Neuronal stem cell (in vitro differentiated cells): ENCODE measurements around the gene WDR59.
"Not testable (repeated sequence)": the region's sequence is repeated elsewhere in the genome, so short reads cannot be mapped to it uniquely, and the experiment has no call there.

Experiments
- DNase-seq: peaks from one replicate; pipeline ENCODE4 v3.0.0-alpha.2; 2013; ENCODE audit warnings: low spot score
- H2AFZ ChIP-seq: one replicate; pipeline ENCODE4 v1.6.1; 2013; ENCODE audit warnings: mild to moderate bottlenecking, low read length, inconsistent platforms
- H2AK5ac ChIP-seq: 2 replicates; pipeline ENCODE4 v1.6.1; 2013; ENCODE audit warnings: low read depth, mild to moderate bottlenecking, inconsistent platforms, low read length, moderate library complexity, mixed read lengths
- H2BK120ac ChIP-seq: 2 replicates; pipeline ENCODE4 v1.6.1; 2013; ENCODE audit warnings: low read depth, mild to moderate bottlenecking, inconsistent platforms, low read length, moderate library complexity, mixed read lengths
- H2BK12ac ChIP-seq: one replicate; pipeline ENCODE4 v1.6.1; 2013; ENCODE audit warnings: low read length, inconsistent platforms
- H2BK15ac ChIP-seq: 2 replicates; pipeline ENCODE4 v1.6.1; 2013; ENCODE audit warnings: mild to moderate bottlenecking, low read length, inconsistent platforms, mixed read lengths
- H2BK5ac ChIP-seq: one replicate; pipeline ENCODE4 v1.6.1; 2013; ENCODE audit warnings: inconsistent platforms, mild to moderate bottlenecking, low read length, moderate library complexity
- H3K14ac ChIP-seq: one replicate; pipeline ENCODE4 v1.6.1; 2013; ENCODE audit warnings: low read length, inconsistent platforms
- H3K18ac ChIP-seq: 2 replicates; pipeline ENCODE4 v1.6.1; 2013; ENCODE audit warnings: low read length, inconsistent platforms
- H3K23ac ChIP-seq: 2 replicates; pipeline ENCODE4 v1.6.1; 2013; ENCODE audit warnings: low read depth, mild to moderate bottlenecking, mixed read lengths, low read length, inconsistent platforms; ENCODE audit not compliant: poor library complexity
- H3K27ac ChIP-seq: replicated peaks from 3 replicates; pipeline ENCODE4 v1.5.1; 2013; ENCODE audit warnings: low read length, inconsistent platforms
- H3K27me3 ChIP-seq, 3 experiments: 2 replicates each; pipeline ENCODE4 v1.6.1; 2013; ENCODE audit warnings: low read length in 3 of 3, mild to moderate bottlenecking in 2 of 3, inconsistent platforms in 1 of 3, low read depth in 1 of 3, mixed read lengths in 1 of 3, moderate library complexity in 1 of 3; ENCODE audit not compliant: control insufficient read depth in 3 of 3, insufficient read depth in 3 of 3
- H3K36me3 ChIP-seq, 2 donors: replicated peaks in 1 of 2; 2 replicates each; pipeline ENCODE4 v1.6.1; 2013; ENCODE audit warnings: low read length in 2 of 2; ENCODE audit not compliant: control insufficient read depth in 2 of 2, insufficient read depth in 2 of 2
- H3K4ac ChIP-seq: 2 replicates; pipeline ENCODE4 v1.6.1; 2013; ENCODE audit warnings: inconsistent platforms, mild to moderate bottlenecking, low read length, moderate library complexity
- H3K4me1 ChIP-seq, 2 donors: 1 replicate in 1 of 2; 2 replicates in 1 of 2; pipeline ENCODE4 v1.6.1; 2013; ENCODE audit warnings: low read length in 2 of 2, low read depth in 1 of 2; ENCODE audit not compliant: control insufficient read depth in 2 of 2, insufficient read depth in 1 of 2
- H3K4me2 ChIP-seq: one replicate; pipeline ENCODE4 v1.6.1; 2013; ENCODE audit warnings: mild to moderate bottlenecking, low read length, inconsistent platforms; ENCODE audit not compliant: insufficient read depth, poor library complexity, severe bottlenecking
- H3K4me3 ChIP-seq, 2 donors: 2 replicates each; pipeline ENCODE4 v1.5.1; 2013; ENCODE audit warnings: low read length in 2 of 2, mild to moderate bottlenecking in 2 of 2, inconsistent platforms in 1 of 2, moderate library complexity in 1 of 2
- H3K79me1 ChIP-seq: one replicate; pipeline ENCODE4 v1.6.1; 2013; ENCODE audit warnings: low read depth, mild to moderate bottlenecking, inconsistent platforms, low read length, moderate library complexity
- H3K9ac ChIP-seq: one replicate; pipeline ENCODE4 v1.6.1; 2013; ENCODE audit warnings: mild to moderate bottlenecking, low read depth, low read length, inconsistent platforms; ENCODE audit not compliant: poor library complexity
- H3K9me3 ChIP-seq, 2 donors: replicated peaks in 1 of 2; 2 replicates each; pipeline versions ENCODE3 to v1.6.1; 2013; ENCODE audit warnings: low read length in 2 of 2, mild to moderate bottlenecking in 2 of 2, inconsistent platforms in 1 of 2, low read depth in 1 of 2, mixed read lengths in 1 of 2, moderate library complexity in 1 of 2; ENCODE audit not compliant: control insufficient read depth in 2 of 2, insufficient read depth in 1 of 2
- H4K8ac ChIP-seq: one replicate; pipeline ENCODE4 v1.6.1; 2013; ENCODE audit warnings: low read depth, mild to moderate bottlenecking, inconsistent platforms, low read length, moderate library complexity
- H4K91ac ChIP-seq: one replicate; pipeline ENCODE4 v1.6.1; 2013; ENCODE audit warnings: low read length, low read depth, mild to moderate bottlenecking, inconsistent platforms; ENCODE audit not compliant: poor library complexity
- WGBS, 2 donors: extraction: QIAGEN DNeasy Blood & Tissue Kit; methylation state at CpG; one replicate each; pipeline ENCODE4 v1.1.7; 2013; ENCODE audit warnings: missing lambda C conversion rate in 2 of 2, mixed read lengths in 1 of 2; ENCODE audit not compliant: insufficient read length in 2 of 2, insufficient replicate concordance in 1 of 2; ENCODE audit errors: extremely low coverage in 2 of 2; 5-methylcytosine and 5-hydroxymethylcytosine counted together

WDR59 gene

GRCh38 chr16:75027520-75028300 is 42.8 kb upstream of the WDR59 start:
- H4K91ac ChIP-seq, result no peak overlapping the region
- H2BK12ac ChIP-seq, result no peak overlapping the region
- H3K27me3 ChIP-seq, result no peaks in the 10 kb centered on the region
- no peak overlapping the region for H3K23ac ChIP-seq
- no peaks in the 10 kb centered on the region for H3K4me1 ChIP-seq
- H3K4me3 ChIP-seq, result no peak overlapping the region
- peaks cover 2% of the 10 kb centered on the region for H3K79me1 ChIP-seq
- no peak overlapping the region for H2AFZ ChIP-seq
- no peak overlapping the region for H4K8ac ChIP-seq
- WGBS, 2 donors, result no CpG with 5 or more reads among the region's 6 CpGs
- H2AK5ac ChIP-seq, result no peak overlapping the region
- no peak overlapping the region for H2BK15ac ChIP-seq
- H2BK5ac ChIP-seq, result no peak overlapping the region
- H3K4ac ChIP-seq, result no peak overlapping the region
- no peak overlapping the region for H3K9ac ChIP-seq
- H3K18ac ChIP-seq, result no peak overlapping the region
- H3K9me3 ChIP-seq, result peaks cover 0 to 12% of the 10 kb centered on the region in 2 donors
- H3K27ac ChIP-seq, result no peak overlapping the region
- no peak for DNase-seq
- H2BK120ac ChIP-seq, result no peak overlapping the region
- H3K14ac ChIP-seq, result no peak overlapping the region
- no peak overlapping the region for H3K4me2 ChIP-seq
- H3K36me3 ChIP-seq, result no peaks in the 10 kb centered on the region

GRCh38 chr16:75026892-75027391 is 42.0 kb upstream of the WDR59 start:
- Histone ChIP-seq H3K4ac (no peak overlapping the region), H3K18ac (no peak overlapping the region), H2BK120ac (no peak overlapping the region), H3K9ac (no peak overlapping the region), H4K8ac (no peak overlapping the region), H3K23ac (no peak overlapping the region), H2BK15ac (no peak overlapping the region), H3K27me3 (no peaks in the 10 kb centered on the region), H3K4me1 (no peaks in the 10 kb centered on the region), H2AK5ac (no peak overlapping the region), H3K14ac (no peak overlapping the region), H3K4me2 (no peak overlapping the region), H3K4me3 (no peak overlapping the region), H2BK12ac (no peak overlapping the region), H3K79me1 (peaks cover 2% of the 10 kb centered on the region), H3K27ac (no peak overlapping the region), H2AFZ (no peak overlapping the region), H3K36me3 (no peaks in the 10 kb centered on the region), H3K9me3 (peaks cover 0 to 15% of the 10 kb centered on the region in 2 donors), H4K91ac (no peak overlapping the region), H2BK5ac (no peak overlapping the region)
- DNase-seq, result no peak
- no CpG with 5 or more reads among the region's 2 CpGs for WGBS, 2 donors

GRCh38 chr16:75026239-75026891 is 41.4 kb upstream of the WDR59 start:
- not testable (repeated sequence) for H2AK5ac ChIP-seq, H3K14ac ChIP-seq, H3K18ac ChIP-seq, H3K4me2 ChIP-seq, H3K4ac ChIP-seq, H3K36me3 ChIP-seq, H3K23ac ChIP-seq, H3K27ac ChIP-seq, H2AFZ ChIP-seq, H2BK120ac ChIP-seq, DNase-seq, H3K79me1 ChIP-seq, H3K27me3 ChIP-seq, H3K4me3 ChIP-seq, H2BK15ac ChIP-seq, H3K4me1 ChIP-seq, H3K9ac ChIP-seq, H4K8ac ChIP-seq, H2BK5ac ChIP-seq, H4K91ac ChIP-seq, H2BK12ac ChIP-seq
- peaks cover 0 to 21% of the 10 kb centered on the region in 2 donors for H3K9me3 ChIP-seq
- WGBS, 2 donors, result no CpG with 5 or more reads among the region's 10 CpGs

GRCh38 chr16:75025761-75026160 is 40.8 kb upstream of the WDR59 start:
- Histone ChIP-seq H3K27ac (no peak overlapping the region), H3K23ac (no peak overlapping the region), H3K14ac (no peak overlapping the region), H3K18ac (no peak overlapping the region), H3K27me3 (no peaks in the 10 kb centered on the region), H2BK12ac (no peak overlapping the region), H3K9ac (no peak overlapping the region), H2BK120ac (no peak overlapping the region), H2BK5ac (no peak overlapping the region), H2AK5ac (no peak overlapping the region), H2BK15ac (no peak overlapping the region), H3K4me2 (no peak overlapping the region), H4K91ac (no peak overlapping the region), H3K9me3 (peaks cover 2 to 27% of the 10 kb centered on the region in 2 donors), H3K4me3 (no peak overlapping the region), H3K4me1 (no peaks in the 10 kb centered on the region), H2AFZ (no peak overlapping the region), H3K36me3 (peaks cover 2 to 4% of the 10 kb centered on the region in 2 donors), H3K4ac (no peak overlapping the region), H3K79me1 (peaks cover 2% of the 10 kb centered on the region), H4K8ac (no peak overlapping the region)
- no CpG with 5 or more reads among the region's 3 CpGs for WGBS, 2 donors
- no peak for DNase-seq
